ENCODE data around the gene ATOH8.

Gene ATOH8

GRCh38 chr2:85786865-85787264 lies 33.1 kb downstream of the ATOH8 start:
- DNase-seq (ENCODE audit: low read depth in 2 of 2), result no peak

GRCh38 chr2:85787282-85787980 lies 33.6 kb downstream of the ATOH8 start:
- DNase-seq (ENCODE audit: low read depth in 2 of 2), result no peak

GRCh38 chr2:85787981-85788340 lies 34.2 kb downstream of the ATOH8 start:
- DNase-seq (ENCODE audit: low read depth in 2 of 2), result no peak

- no peak for DNase-seq (ENCODE audit: low read depth in 2 of 2)
Measured at GRCh38 chr2:85788603-85789002, 34.8 kb downstream of the ATOH8 start.

- no peak for DNase-seq (ENCODE audit: low read depth in 2 of 2)
Measured at GRCh38 chr2:85789271-85789670, 35.5 kb downstream of the ATOH8 start.

GRCh38 chr2:85790032-85790431 lies 36.2 kb downstream of the ATOH8 start:
- no peak for DNase-seq (ENCODE audit: low read depth in 2 of 2)

GRCh38 chr2:85790499-85791188 lies 36.9 kb downstream of the ATOH8 start:
- DNase-seq (ENCODE audit: low read depth in 2 of 2), result no peak

GRCh38 chr2:85791704-85792565 lies 38.1 kb downstream of the ATOH8 start:
- no peak for DNase-seq (ENCODE audit: low read depth in 2 of 2)

GRCh38 chr2:85792783-85793441 lies 39.1 kb downstream of the ATOH8 start:
- DNase-seq (ENCODE audit: low read depth in 2 of 2), result no peak

- DNase-seq (ENCODE audit: low read depth in 2 of 2), result no peak
Measured at GRCh38 chr2:85793584-85793983, 39.8 kb downstream of the ATOH8 start.

GRCh38 chr2:85794038-85794441 lies 40.2 kb downstream of the ATOH8 start:
- DNase-seq (ENCODE audit: low read depth in 2 of 2), result no peak

GRCh38 chr2:85794491-85795121 lies 40.8 kb downstream of the ATOH8 start:
- DNase-seq (ENCODE audit: low read depth in 2 of 2), result no peak

- no peak for DNase-seq (ENCODE audit: low read depth in 2 of 2)
Measured at GRCh38 chr2:85795331-85796045, 41.7 kb downstream of the ATOH8 start.

- no peak for DNase-seq (ENCODE audit: low read depth in 2 of 2)
Measured at GRCh38 chr2:85796046-85796340, 42.2 kb downstream of the ATOH8 start.

- no peak for DNase-seq (ENCODE audit: low read depth in 2 of 2)
Measured at GRCh38 chr2:85796341-85797262, 42.8 kb downstream of the ATOH8 start.

- no peak for DNase-seq (ENCODE audit: low read depth in 2 of 2)
Measured at GRCh38 chr2:85797263-85797660, 43.5 kb downstream of the ATOH8 start.

- DNase-seq (ENCODE audit: low read depth in 2 of 2), result no peak
Measured at GRCh38 chr2:85797921-85798320, 44.1 kb downstream of the ATOH8 start.

- DNase-seq (ENCODE audit: low read depth in 2 of 2), result no peak
Measured at GRCh38 chr2:85799215-85799956, 45.6 kb downstream of the ATOH8 start.

- DNase-seq (ENCODE audit: low read depth in 2 of 2), result no peak
Measured at GRCh38 chr2:85800586-85800985, 46.8 kb downstream of the ATOH8 start.
